SU-DHL-6 (cell line): ENCODE data around the gene ASAP2.

Experiments
- H2AFZ ChIP-seq: fragments of 200-600 bp; sonication (generic); 2 replicates; pipeline ENCODE4 v1.6.1; 2014; ENCODE audit warnings: low read depth, mild to moderate bottlenecking, moderate library complexity, mixed read lengths, antibody characterized with exemption, low read length; ENCODE audit not compliant: severe bottlenecking
- H3F3A ChIP-seq: fragments of 200-600 bp; shearing (Covaris generic); 2 replicates; pipeline ENCODE4 v1.6.0; 2016; ENCODE audit warnings: antibody characterized with exemption, mild to moderate bottlenecking; ENCODE audit not compliant: insufficient read depth
- H3K27ac ChIP-seq: fragments of 200-600 bp; sonication (generic); 2 replicates; pipeline ENCODE4 v1.5.1; 2016; ENCODE audit warnings: low read depth, mild to moderate bottlenecking, low read length, moderate library complexity, mixed read lengths
- H3K27me3 ChIP-seq: fragments of 200-600 bp; sonication (generic), shearing (Covaris generic); 2 replicates; pipeline ENCODE4 v1.6.0; 2014; ENCODE audit warnings: mild to moderate bottlenecking, low read length
- H3K36me3 ChIP-seq: fragments of 200-600 bp; sonication (generic); 2 replicates; pipeline ENCODE4 v1.6.1; 2014; ENCODE audit warnings: mild to moderate bottlenecking, low read length, mixed read lengths
- H3K4me2 ChIP-seq: fragments of 300-600, 200-600 bp; shearing (Covaris generic), sonication (generic); 2 replicates; pipeline ENCODE4 v1.6.0; 2014; ENCODE audit warnings: low read length, low read depth, mild to moderate bottlenecking; ENCODE audit not compliant: poor library complexity, severe bottlenecking
- H3K4me3 ChIP-seq: fragments of 200-600 bp; sonication (generic); 2 replicates; pipeline ENCODE4 v1.5.1; 2014; ENCODE audit warnings: antibody characterized with exemption, low read length, mild to moderate bottlenecking, mixed read lengths; ENCODE audit not compliant: insufficient read depth, poor library complexity, severe bottlenecking
- H3K79me2 ChIP-seq: fragments of 200-600 bp; sonication (generic); 2 replicates; pipeline ENCODE4 v1.6.1; 2014; ENCODE audit warnings: mild to moderate bottlenecking, low read length, moderate library complexity; ENCODE audit not compliant: insufficient read depth
- H3K9ac ChIP-seq: fragments of 200-600 bp; sonication (generic); 2 replicates; pipeline ENCODE4 v1.7.0; 2014; ENCODE audit warnings: mild to moderate bottlenecking, low read length
- H3K9me2 ChIP-seq: fragments of 200-600 bp; sonication (generic); replicated peaks from 2 replicates; pipeline ENCODE4 v1.6.1; 2014; ENCODE audit warnings: low read length; ENCODE audit not compliant: insufficient read depth
- H3K9me3 ChIP-seq: fragments of 200-600 bp; sonication (generic); 2 replicates; pipeline ENCODE4 v1.6.1; 2014; ENCODE audit warnings: low read length, mixed read lengths; ENCODE audit not compliant: insufficient read depth
- H4K20me1 ChIP-seq: fragments of 200-600 bp; sonication (generic); 2 replicates; pipeline ENCODE4 v1.6.1; 2014; ENCODE audit warnings: low read depth, mild to moderate bottlenecking, antibody characterized with exemption, low read length, moderate library complexity, mixed read lengths
- EZH2phosphoT487 ChIP-seq: fragments of 200-600 bp; sonication (generic), shearing (Covaris generic); conservative IDR thresholded peaks from 2 replicates; pipeline ENCODE4 v1.6.1; 2018; ENCODE audit warnings: mild to moderate bottlenecking, antibody characterized with exemption, low read length, moderate library complexity, mixed read lengths
- TF ChIP-seq, protein P1 (sequence below): fragments of 200-600 bp; sonication (generic); IDR thresholded peaks from one replicate; pipeline ENCODE4 v1.5.1; 2017; ENCODE audit warnings: antibody characterized with exemption, mild to moderate bottlenecking, low read length, moderate library complexity; ENCODE audit not compliant: insufficient read depth, poor library complexity, severe bottlenecking

ASAP2 gene

GRCh38 chr2:9407363-9407811 is 200.8 kb downstream of the ASAP2 start:
- Histone ChIP-seq H3K4me3 (no peak overlapping the region), H3K79me2 (no peaks in the 10 kb centered on the region), H3K9me3 (no peaks in the 10 kb centered on the region), H3K9ac (no peak overlapping the region), H3F3A (no peaks in the 10 kb centered on the region), H3K4me2 (no peak overlapping the region), H3K27me3 (no peaks in the 10 kb centered on the region), H3K27ac (no peak overlapping the region), H2AFZ (no peak overlapping the region), H3K36me3 (peaks cover 5% of the 10 kb centered on the region; the same call in 1 of the 2 replicates), H4K20me1 (no peaks in the 10 kb centered on the region), H3K9me2 (no peaks in the 10 kb centered on the region)
- TF ChIP-seq, protein P1, sequence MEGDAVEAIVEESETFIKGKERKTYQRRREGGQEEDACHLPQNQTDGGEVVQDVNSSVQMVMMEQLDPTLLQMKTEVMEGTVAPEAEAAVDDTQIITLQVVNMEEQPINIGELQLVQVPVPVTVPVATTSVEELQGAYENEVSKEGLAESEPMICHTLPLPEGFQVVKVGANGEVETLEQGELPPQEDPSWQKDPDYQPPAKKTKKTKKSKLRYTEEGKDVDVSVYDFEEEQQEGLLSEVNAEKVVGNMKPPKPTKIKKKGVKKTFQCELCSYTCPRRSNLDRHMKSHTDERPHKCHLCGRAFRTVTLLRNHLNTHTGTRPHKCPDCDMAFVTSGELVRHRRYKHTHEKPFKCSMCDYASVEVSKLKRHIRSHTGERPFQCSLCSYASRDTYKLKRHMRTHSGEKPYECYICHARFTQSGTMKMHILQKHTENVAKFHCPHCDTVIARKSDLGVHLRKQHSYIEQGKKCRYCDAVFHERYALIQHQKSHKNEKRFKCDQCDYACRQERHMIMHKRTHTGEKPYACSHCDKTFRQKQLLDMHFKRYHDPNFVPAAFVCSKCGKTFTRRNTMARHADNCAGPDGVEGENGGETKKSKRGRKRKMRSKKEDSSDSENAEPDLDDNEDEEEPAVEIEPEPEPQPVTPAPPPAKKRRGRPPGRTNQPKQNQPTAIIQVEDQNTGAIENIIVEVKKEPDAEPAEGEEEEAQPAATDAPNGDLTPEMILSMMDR: no peak
- no peak for TF ChIP-seq EZH2phosphoT487

DNA sequence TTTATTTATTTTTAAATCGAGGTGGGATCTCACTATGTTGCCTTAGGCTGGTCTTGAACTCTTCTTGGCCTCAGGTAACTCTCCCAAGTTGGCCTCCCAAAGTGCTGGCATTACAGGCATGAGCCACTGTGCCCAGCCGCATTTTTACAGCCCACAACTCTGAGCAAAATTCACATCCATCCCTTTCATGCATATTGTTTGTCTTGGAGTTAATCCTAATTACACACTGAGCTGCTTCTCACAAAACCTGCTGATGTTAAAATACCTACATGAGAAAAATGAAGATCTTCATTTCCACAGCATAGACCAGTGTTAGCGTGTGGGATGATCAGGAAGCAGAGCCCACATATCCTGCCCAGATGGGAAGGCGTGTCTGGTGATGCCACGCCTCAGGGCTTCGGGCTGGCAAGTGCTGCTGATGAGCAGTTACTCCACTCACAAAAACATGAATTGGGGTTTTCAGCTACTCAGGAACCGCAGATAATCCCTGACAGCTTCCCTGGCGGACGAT is 202.1 kb downstream of the ASAP2 start:
- Histone ChIP-seq H4K20me1 (no peaks in the 10 kb centered on the region), H3K4me2 (no peak overlapping the region), H3K36me3 (peaks cover 6% of the 10 kb centered on the region; the same call in 1 of the 2 replicates), H3F3A (no peaks in the 10 kb centered on the region), H3K27me3 (no peaks in the 10 kb centered on the region), H2AFZ (no peak overlapping the region), H3K4me3 (no peak overlapping the region), H3K9ac (no peak overlapping the region), H3K79me2 (no peaks in the 10 kb centered on the region), H3K9me2 (no peaks in the 10 kb centered on the region), H3K27ac (no peak overlapping the region), H3K9me3 (no peaks in the 10 kb centered on the region)
- no peak for TF ChIP-seq EZH2phosphoT487
- TF ChIP-seq, protein P1: no peak

GRCh38 chr2:9410108-9410507 is 203.5 kb downstream of the ASAP2 start:
- no peak overlapping the region for H2AFZ ChIP-seq
- H3K79me2 ChIP-seq: no peaks in the 10 kb centered on the region
- peaks cover 9% of the 10 kb centered on the region; the same call in 1 of the 2 replicates for H3K36me3 ChIP-seq
- no peaks in the 10 kb centered on the region for H4K20me1 ChIP-seq
- H3K9ac ChIP-seq: no peak overlapping the region
- H3K27me3 ChIP-seq: no peaks in the 10 kb centered on the region
- H3K9me3 ChIP-seq: no peaks in the 10 kb centered on the region
- no peak for TF ChIP-seq EZH2phosphoT487
- TF ChIP-seq, protein P1: no peak
- H3F3A ChIP-seq: no peaks in the 10 kb centered on the region
- no peak overlapping the region for H3K27ac ChIP-seq
- H3K9me2 ChIP-seq: no peaks in the 10 kb centered on the region
- H3K4me3 ChIP-seq: no peak overlapping the region
- no peak overlapping the region for H3K4me2 ChIP-seq
